NCI-H82 (cell line): Measurements from ENCODE around the gene ALDH3A1.
A peak's percentile ranks its signal among the peaks of the same experiment; 100 is the strongest.

Experiments
- DNase-seq: peaks from one replicate; lab custom pipeline; 2025; lab: John Stamatoyannopoulos, UW

Gene ALDH3A1

GRCh38 chr17:19747829-19748806 lies at the start of gene ALDH3A1:
TSS of gene ALDH3A1 (minus strand) at chr17:19748298. CDS start at chr17:19745129, 3,169 bp downstream.
- DNase-seq: no peak

- no peak for DNase-seq
Observed at GRCh38 chr17:19796457-19796856, 48.4 kb upstream of the ALDH3A1 start.

- no peak for DNase-seq
Observed at GRCh38 chr17:19791918-19792550, 43.9 kb upstream of the ALDH3A1 start.

- DNase-seq: no peak
Observed at GRCh38 chr17:19787733-19788357, 39.7 kb upstream of the ALDH3A1 start.

GRCh38 chr17:19785854-19786253 lies 37.8 kb upstream of the ALDH3A1 start:
- peak; percentile 47 for DNase-seq

- DNase-seq: no peak
Observed at GRCh38 chr17:19781488-19782458, 33.7 kb upstream of the ALDH3A1 start.

- DNase-seq: peak; percentile 65
Observed at GRCh38 chr17:19780846-19781245, 32.7 kb upstream of the ALDH3A1 start.

- no peak for DNase-seq
Observed at GRCh38 chr17:19773534-19773933, 25.4 kb upstream of the ALDH3A1 start.

- no peak for DNase-seq
Observed at GRCh38 chr17:19771971-19772630, 24.0 kb upstream of the ALDH3A1 start.

GRCh38 chr17:19770985-19771735 lies 23.1 kb upstream of the ALDH3A1 start:
- no peak for DNase-seq

GRCh38 chr17:19769946-19770652 lies 22.0 kb upstream of the ALDH3A1 start:
- DNase-seq: no peak

- no peak for DNase-seq
Observed at GRCh38 chr17:19768046-19768782, 20.1 kb upstream of the ALDH3A1 start.

GRCh38 chr17:19766421-19767270 lies 18.5 kb upstream of the ALDH3A1 start:
- DNase-seq: peak; percentile 86

- DNase-seq: no peak
Observed at GRCh38 chr17:19766016-19766415, 17.9 kb upstream of the ALDH3A1 start.

GRCh38 chr17:19763991-19764390 lies 15.9 kb upstream of the ALDH3A1 start:
- DNase-seq: peak; percentile 27

GRCh38 chr17:19763416-19763815 lies 15.3 kb upstream of the ALDH3A1 start:
- DNase-seq: no peak

- DNase-seq: peak; percentile 76
Observed at GRCh38 chr17:19762515-19762961, 14.4 kb upstream of the ALDH3A1 start.

- DNase-seq: no peak
Observed at GRCh38 chr17:19760746-19761145, 12.6 kb upstream of the ALDH3A1 start.
